NCI-H2029 treated with DMSO at 0.1 percent for 48 hours (cell line): ENCODE data around the gene NUDT3.
A peak's percentile ranks its signal among the peaks of the same experiment; 100 is the strongest.
"Not testable (repeated sequence)": the region's sequence is repeated elsewhere in the genome, so short reads cannot be mapped to it uniquely, and the experiment has no call there.

ENCODE experiments used
- DNase-seq: peaks from one replicate; lab custom pipeline; 2025; lab: John Stamatoyannopoulos, UW

NUDT3 gene

DNA sequence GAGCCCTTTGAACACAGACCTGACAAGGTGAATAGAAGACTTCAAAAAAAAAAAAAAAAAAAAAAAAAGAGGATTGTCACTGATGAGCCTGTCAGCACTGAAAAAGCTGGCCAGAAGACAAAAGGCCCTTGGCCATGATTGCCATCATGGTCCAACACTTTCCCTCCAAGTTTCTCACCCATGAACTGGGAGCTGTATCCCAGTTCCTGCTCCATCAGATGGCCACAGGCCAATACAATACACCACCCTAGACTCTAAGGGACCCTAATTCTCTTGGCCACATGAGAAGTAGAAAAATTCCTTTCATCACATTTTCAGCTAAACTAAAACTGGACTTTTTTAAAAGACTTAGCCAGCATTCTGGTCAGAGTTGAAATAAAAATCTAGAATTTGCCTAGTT, 50.2 kb downstream of the NUDT3 start:
- DNase-seq: no peak

DNA sequence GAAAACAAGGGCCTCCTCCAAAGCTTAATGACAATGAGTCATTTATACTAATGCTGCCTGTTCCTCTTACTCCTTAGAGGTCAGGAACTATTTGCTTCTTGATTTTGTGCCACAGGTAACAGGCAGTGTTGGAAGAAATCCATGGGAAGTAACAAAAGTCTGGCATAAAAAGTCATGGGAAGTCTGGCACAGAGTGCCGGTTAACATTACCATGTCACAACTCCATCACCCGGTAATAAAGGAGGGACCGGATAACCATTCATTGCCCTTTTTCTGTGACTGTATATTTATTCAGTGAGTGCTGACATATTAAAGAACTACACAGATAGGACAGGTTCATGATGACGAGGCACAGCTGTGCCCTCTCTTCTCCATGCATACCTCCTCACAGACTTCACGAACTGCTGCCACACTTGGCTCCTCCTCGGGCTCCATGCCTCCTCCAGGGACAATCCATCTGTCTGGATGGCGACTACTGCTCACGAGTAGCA, 50.9 kb downstream of the NUDT3 start:
- DNase-seq: no peak

DNA sequence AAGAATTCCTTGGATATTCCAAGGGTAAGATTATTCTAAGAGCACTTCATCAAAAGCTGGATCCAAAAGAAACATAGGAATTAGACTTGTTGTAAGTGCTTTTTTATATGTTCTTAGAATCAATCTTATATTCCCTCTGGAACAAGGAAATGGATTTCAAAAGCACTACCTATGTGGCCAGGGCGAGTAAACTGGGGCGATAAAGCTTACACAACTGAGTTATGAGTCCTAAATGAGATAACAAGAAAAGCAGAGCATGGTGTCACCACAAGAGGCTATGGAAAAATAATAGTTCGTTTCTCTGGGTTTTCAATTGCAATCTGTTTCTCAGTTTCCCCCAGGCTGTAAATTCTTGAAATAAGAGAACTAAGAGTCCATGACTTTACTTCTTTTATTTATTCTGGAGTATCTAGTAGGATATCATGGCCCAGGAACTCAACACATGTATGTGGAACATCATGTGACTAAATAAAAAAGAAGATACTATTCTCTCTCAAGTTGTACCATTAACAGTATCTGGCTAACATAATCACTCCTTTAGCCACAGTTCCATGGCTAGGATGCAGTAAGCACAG, 51.5 kb downstream of the NUDT3 start:
- DNase-seq: no peak

DNA sequence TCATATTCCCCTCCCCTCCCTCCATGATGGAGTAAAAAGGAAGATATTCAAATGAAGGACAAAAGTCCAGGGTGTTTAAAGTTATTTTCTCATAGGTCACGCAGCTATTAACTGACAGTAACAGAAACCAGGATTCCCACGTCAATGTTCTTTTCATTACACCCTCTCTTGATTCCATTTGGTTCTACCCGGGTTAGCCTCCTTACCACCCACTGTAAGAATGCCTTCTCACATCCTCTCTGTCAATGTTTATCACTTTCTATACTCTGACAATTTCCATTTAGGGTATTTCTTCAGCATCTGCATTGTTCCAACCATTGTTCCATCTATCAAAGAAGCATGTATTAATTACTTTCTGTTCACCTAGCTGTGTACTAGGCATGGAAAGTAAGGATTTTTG, 52.1 kb downstream of the NUDT3 start:
- DNase-seq: no peak

DNA sequence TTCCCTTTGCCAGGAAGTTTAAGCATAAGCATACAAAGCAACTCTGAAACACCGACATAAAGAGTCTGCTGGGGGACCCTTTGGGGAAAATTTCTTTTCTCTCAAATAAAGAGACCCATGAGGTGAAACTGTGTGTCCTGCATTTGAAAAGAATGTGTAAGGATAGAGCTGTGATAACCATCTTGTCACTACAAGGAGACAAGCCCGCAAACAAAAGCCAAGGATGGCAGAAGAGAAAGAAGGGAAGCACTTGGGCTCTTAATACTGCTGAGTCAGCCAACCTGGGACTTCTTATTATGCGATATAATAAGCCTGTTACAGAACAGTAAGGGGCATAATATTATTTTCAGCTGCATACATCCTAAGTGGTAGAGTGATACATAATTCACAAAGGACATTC, 52.5 kb downstream of the NUDT3 start:
- no peak for DNase-seq

DNA sequence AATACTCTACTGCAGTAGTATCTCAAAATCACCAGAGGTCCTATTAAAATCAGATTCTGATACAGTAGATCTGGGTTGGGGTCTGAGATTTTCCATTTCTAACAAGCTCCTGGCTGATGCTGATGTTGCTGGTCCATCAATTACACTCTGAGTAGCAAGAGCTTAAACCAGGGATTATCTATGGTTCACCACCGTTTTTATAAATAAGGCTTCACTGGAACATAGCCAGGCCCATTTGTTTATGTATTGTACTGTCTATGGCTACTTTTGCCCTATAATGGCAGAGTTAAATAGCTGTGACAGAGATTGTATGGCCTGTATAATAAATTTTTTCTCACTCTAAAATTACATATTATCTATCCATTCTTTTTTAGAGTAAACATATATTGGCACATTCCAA, 53.0 kb downstream of the NUDT3 start:
- no peak for DNase-seq

DNA sequence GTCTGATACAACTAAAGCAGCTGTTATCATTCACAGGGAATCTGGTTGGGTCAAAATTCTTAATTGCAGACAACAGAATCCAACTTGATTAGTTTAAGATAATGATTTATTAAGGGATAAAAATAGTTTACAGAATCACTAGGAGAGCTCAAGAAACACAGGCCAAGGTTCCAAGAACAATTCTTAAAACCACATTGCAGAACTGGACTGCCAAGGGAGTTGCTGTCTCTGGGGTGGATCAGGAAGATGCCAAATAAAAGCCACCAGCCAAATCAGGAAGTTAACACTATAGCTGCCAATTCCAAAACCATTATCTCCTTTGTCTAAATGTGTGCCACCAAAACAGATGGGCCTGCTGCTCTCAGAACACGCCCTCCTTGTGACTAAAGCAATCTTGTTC, 53.7 kb downstream of the NUDT3 start:
- DNase-seq: no peak

DNA sequence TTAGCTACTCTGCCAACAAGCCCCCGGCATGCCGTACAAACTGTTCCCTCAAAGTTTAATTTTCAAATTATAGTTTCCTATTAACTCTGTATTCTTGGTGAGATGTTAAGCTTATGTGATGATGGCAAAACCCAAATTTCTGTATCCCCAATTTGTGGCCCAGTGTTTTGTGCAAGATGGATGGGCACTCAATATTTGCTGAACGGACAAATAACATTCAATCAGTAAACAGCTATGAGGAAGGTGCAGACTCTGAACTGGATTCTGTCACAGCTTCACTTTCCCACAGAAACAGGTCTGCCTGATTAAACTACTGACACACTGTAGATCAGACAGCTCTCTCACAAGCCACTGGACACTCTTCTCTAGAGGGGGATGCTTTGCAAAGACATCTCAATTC, 54.1 kb downstream of the NUDT3 start:
- DNase-seq: no peak

DNA sequence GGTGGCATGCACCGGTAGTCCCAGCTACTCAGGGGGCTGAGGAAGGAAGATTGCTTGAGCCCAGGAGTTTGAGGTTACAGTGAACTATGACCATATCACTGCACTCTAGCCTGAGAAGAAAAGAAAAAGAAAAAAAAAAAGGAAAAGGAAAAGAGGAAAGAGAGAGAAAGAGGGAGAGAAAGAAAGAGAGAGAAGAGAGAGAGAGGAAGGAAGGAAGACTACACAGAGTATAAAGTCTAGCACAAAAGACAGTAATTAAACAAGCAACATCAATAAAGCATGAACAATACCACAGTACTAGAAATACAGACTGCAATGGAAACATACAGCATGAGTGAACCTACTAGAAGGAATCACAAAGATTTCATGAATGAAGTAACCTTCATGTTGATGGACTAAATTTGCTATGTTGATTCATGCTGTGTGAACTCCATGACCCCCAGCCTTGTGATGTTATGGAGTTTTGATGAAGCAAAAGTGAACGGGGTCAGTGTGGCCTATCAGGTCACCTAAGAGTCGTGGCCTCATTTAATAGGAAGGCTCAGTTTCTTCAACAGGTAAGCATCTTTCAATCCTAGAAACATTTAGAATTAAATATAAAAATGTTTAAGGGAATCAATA, 57.6 kb downstream of the NUDT3 start:
- DNase-seq: no peak

DNA sequence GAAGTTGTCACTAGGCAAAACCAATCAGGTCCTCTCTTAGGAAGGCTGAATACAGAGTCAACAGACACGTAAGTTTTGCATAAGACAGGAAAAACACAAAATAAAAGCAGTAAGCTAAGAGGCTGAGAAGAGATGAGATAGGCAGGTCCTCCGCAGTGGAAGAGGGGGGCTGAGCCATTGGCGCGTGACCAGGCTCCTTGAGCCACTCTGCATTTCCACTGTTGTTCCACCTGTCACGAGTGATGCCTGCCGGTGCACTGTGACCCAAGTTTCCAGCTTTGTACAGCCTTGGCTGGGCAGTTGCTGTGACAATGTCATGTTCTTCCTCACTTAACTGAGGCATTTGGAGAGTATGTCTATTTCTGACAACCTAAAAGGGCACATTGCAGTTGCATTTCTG, 58.6 kb downstream of the NUDT3 start:
- DNase-seq: no peak

DNA sequence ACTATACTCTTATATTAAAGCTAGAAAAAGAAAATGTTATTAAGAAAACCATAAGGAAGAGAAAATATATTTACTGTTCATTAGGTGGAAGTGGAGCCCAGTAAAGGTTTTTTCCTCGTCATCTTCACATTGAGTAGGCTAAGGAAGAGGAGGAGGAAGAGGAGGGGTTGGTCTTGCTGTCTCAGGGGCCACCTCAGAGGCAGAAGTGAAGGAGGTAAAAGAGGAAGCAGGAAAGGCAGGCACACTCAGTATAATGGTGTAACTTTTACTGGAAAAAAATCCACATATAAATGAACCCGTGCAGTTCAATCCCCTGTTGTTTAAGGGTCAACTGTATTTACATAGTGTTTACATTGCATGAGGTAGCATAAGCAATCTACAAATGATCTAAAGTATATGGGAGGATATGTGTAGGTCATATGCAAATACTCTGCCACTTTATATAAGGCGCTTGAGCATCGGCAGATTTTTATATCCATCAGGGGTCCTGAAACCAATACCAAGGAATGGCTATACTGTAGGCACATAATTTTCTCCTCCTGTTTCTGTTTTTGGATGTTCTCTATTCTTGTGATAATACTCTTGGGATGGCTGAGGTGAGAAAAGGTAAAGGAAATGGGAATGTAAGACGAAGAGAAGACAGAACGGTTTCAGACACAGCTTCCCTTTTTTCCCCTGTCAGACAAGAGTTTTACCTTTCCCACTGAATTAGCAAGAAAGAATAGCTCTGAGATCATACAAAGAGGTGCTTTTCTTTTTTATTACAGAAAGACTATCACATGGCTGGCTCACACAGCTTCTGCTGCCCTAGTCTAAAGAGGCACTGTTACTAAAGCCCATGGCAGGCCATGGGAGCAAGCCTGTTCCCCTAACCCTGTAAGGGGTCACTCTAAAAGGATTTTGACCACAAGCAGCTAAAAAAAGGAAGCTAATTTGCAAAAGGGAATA, 59.9 kb downstream of the NUDT3 start:
- no peak for DNase-seq

DNA sequence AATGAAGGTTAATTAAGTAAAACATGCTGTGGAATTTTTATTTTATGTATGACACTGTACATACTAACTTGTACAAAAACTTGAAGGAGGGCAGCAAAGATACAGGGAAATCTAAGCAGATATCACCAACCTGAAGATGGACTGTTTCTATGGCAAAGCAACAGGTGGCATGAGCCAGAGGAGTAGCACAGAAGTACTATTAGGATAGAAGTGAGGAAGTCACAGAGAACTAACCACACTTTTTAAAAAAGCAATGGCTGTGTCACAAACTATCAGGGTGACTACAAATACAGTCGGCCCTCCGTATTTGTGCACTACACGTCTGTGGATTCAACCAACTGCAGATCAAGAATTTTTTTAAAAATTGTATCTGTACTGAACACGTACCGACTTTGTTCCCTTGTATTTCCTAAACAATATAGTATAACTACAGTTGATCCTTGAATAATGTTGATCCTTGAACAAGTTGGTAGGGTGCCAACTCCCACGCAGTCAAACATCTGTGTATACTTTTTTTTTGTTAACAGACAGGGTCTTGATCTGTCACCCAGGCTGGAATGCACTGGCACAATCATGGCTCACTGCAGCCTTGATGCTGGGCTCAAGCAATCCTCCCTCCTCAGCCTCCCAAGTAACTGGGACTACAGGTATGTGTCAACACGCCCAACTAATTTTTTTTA, 61.0 kb downstream of the NUDT3 start:
- no peak for DNase-seq

DNA sequence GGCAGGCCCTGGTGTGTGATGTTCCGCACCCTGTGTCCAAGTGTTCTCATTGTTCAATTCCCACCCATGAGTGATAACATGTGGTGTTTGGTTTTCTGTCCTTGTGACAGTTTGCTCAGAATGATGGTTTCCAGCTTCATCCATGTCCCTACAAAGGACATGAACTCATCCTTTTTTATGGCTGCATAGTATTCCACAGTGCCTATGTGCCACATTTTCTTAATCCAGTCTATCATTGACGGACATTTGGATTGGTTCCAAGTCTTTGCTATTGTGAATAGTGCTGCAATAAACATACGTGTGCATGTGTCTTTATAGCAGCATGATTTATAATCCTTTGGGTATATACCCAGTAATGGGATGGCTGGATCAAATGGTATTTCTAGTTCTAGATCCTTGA, 62.7 kb downstream of the NUDT3 start:
- not testable (repeated sequence) for DNase-seq

DNA sequence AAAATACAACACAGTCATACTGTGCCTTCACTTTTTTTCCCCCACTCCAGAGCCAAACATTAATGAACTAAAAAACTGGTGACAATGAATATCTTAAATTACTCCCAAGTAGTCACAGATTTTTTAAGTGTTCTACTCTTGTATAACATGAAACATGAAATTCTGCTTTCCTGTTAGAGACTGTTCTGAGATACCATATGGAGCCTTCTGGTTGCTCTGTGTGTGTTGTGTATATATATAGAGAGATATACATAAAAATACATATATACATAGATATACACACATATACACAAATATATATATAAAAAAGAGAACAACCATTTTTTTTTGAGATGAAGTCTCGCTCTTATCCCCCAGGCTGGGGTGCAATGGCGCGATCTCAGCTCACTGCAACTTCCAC, 63.5 kb downstream of the NUDT3 start:
- no peak for DNase-seq

DNA sequence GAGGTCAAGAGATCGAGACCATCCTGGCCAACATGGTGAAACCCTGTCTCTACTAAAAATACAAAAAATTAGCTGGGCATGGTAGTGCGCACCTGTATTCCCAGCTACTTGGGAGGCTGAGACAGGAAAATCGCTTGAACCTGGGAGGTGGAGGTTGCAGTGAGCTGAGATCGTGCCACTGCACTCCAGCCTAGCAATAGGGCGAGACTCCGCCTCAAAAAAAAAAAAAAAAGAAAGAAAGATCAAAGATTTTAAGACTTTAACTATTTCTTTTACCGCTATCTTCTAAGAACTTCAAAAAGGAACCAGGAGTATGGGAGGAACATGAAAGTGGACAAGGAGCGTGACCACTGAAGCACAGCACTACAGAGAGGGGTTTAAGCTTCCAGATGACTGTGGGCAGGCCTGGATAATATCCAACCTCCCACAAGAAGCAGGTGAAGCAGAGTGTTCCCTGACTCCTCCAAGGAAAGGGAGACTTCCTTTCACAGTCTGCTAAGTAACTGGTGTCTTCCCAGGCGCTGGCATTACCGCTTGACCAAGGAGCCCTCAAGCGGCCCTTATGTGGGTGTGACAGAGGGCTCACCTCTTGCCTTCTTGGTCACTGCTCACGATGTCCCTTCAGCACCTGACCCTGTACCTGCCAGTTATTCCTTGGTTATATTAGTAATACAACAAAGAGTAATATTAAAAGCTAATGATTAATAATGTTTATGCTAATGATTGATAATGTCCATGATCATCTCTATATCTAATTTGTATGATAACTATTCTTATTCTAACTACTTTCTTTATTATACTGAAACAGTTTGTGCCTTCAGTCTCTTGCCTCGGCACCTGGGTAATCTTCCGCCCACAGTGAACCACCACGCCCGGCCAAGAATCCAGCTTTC, 64.9 kb downstream of the NUDT3 start:
- DNase-seq: not testable (repeated sequence)

DNA sequence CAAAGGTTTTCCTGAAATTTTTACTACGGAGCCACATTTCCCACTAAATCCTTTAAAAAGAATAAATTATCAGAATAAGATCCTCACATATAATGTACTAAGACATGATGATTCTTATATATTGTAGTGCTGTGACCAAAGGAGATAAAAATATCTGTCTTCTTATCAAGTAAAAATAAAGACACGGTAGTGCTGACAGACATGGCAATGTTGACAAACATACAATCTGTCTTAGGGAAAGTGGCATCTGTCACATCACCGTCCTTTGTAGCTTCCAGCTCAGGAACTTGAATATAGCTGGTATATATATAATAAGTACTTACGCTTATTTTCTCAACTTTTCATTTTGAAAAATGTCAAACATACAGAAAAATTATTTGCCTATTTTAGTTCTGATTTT, 66.8 kb downstream of the NUDT3 start:
- DNase-seq: no peak

DNA sequence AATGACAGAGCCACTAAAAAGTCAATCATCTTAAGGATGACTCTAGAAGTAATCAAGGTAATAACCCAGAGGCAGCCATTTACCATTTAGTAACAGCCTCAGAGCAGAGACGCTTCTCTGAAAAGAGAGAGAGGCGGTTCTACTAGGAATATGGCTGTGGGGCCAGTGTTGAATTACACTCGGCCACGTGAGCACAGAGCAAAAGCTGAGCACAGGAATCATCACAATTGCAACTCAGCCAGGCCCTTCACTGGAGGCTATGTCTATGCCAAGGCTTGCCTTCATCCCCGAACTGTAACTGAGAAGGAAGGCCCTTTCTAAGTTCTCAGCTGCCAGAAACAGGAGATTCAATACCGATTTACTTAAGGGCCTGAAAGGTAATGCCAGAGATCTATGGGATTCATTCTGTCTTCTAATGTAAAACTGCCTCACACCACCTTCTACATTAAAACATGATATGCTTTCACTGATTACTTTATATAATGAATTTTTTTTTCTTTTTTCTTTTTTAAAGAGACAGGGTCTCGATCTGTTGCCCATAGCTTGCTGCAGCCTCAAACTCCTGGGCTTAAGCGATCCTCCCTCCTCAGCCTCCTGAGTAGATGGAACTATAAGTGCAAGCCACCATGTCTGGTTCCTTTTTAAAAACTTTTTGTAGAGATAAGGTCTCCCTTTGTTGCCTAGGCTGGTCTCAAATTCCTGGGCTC, 67.6 kb downstream of the NUDT3 start:
- DNase-seq: peak; percentile 90

DNA sequence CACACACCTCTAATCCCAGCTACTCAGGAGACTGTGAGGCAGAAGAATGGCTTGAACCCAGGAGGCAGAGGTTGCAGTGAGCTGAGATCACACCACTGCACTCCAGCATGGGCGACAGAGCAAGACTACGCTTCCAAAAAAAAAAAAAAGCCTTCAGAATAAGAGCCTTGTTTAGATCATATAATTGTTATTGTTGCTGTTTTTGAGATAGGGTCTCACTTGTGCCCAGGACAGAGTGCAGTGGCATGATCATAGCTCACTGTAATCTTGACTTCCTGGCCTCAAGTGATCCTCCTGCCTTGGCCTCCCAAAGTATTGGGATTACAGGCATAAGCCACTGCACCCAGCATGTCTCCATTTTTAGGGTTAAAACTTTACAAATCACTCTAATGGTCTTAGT, 68.2 kb downstream of the NUDT3 start:
- DNase-seq: not testable (repeated sequence)

DNA sequence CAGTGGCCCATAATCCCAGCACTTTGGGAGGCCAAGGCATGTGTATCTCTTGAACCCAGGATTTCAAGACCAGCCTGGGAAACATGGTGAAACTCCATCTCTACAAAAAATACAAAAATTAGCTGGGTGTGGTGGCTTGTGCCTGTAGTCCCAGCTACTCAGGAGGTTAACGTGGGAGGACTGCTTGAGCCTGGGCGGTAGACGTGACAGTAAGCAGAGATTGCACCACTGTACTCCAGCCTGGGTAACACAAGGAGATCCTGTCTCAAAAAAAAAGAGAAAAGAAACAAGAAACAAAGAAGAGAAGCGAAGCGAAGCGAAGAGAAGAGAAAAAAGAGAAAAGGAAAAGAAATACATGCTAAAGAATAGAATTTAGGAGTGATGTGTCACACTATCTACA, 69.2 kb downstream of the NUDT3 start:
- DNase-seq: no peak

DNA sequence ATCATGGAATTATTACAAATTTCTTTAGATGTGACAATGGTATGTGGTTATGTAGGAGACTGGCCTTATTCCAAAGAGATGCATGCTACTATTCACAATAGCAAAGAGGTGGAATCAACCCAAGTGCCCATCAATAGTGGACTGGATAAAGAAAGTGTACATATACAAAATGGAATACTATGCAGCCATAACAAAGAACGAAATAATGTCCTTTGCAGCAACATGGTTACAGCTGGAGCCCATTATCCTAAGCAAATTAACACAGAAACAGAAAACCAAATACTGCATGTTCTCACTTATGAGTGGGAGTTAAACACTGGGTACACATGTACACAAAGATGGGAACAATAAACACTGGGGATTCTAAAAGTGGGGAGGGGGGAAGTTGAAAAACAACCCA, 69.7 kb downstream of the NUDT3 start:
- DNase-seq: no peak

DNA sequence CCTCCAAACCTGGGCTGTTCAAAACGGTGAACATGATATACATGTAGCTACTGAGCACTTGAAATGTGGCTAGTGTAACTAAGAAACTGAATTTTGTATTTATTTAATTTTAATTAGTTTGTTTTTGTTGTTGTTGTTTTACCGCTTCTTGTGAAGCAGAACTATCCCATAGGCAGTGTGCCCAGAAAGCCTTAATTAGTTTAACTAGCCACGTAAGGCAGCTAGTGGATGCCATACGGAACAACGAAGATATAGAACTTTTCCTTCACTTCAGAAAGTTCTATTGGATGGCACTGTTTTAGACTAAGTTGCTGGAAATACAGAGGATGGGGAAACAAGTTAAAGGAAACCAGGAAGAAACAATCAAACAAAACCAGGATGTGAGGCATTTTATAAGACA, 70.6 kb downstream of the NUDT3 start:
- no peak for DNase-seq
